Lung microvascular endothelial cell (primary cell): ENCODE data around the gene F2RL3. TPM values are rescaled to one million over a fixed set of nuclear protein-coding genes. Genes with fewer than 3 reads are reported as not detected.
"Not testable (repeated sequence)": the region's sequence is repeated elsewhere in the genome, so short reads cannot be mapped to it uniquely, and the experiment has no call there.

Experiments
- DNase-seq, 2 donors: peaks; one replicate each; pipeline versions ENCODE4 v3.0.0 to v3.0.0-alpha.2; 2010; ENCODE audit warnings: low read depth in 2 of 2
- total RNA-seq: library from RNA; depleted of rRNA; stranded (reverse); fragments of >200 nt; gene quantifications from 2 replicates; pipeline ENCODE4 v1.2.1, GENCODE V29; 2014

F2RL3 gene
- total RNA-seq, 1 donor from 2014 or later, result 30.6 TPM

DNA sequence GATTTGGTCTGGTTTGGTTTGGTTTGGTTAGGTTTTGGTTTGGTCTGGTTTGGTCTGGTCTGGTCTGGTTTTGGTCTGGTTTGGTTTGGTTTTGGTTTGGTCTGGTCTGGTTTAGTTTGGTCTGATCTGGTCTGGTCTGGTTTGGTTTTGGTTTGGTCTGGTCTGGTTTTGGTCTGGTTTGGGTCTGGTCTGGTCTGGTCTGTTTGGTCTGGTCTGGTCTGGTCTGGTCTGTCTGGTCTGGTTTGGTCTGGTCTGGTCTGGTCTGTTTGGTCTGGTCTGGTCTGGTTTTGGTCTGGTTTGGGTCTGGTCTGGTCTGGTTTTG, 13.9 kb upstream of the F2RL3 start:
- not testable (repeated sequence) for DNase-seq

- DNase-seq, result peak in 1 of 2 donors; percentile 49
Observed at GRCh38 chr19:16875584-16876555, 12.9 kb upstream of the F2RL3 start.

GRCh38 chr19:16876904-16877361, 11.9 kb upstream of the F2RL3 start:
- DNase-seq, result peak; percentile 82 to 90

GRCh38 chr19:16877581-16877980, 11.2 kb upstream of the F2RL3 start:
- no peak for DNase-seq

DNA sequence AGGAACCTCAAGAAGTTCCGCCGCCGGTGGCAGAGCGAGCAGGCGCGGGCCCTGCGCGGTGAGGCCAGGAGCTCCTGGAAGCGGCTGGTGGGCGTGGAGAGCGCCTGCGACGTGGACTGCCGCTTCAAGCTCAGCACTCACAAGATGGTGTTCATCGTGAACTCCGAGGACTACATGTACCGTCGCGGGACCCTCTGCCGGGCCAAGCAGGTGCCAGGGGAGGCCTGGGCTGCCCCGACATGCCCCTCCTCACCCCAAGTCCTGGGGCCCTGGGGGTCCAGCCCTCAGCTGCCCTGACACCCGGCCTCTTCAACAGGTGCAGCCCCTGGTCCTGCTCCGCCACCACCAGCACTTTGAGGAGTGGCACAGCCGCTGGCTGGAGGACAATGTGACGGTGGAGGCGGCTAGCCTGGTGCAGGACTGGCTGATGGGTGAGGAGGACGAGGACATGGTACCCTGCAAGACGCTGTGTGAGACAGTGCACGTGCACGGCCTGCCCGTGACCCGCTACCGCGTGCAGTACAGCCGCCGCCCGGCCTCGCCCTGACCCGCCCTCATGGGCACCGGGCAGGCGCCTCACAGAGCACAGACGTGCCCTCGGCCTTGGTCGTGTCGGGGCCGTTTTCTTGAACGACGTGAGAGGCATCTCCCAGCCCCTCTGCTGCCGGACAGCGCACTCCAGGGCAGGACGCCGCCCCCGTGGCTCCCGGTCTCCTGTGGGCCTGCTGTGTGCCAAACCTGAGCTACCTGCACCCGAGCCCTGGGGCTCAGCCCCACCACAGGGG, 10.4 kb upstream of the F2RL3 start:
- DNase-seq, result no peak

- DNase-seq, result no peak
Observed at GRCh38 chr19:16880884-16881554, 7.8 kb upstream of the F2RL3 start.

DNA sequence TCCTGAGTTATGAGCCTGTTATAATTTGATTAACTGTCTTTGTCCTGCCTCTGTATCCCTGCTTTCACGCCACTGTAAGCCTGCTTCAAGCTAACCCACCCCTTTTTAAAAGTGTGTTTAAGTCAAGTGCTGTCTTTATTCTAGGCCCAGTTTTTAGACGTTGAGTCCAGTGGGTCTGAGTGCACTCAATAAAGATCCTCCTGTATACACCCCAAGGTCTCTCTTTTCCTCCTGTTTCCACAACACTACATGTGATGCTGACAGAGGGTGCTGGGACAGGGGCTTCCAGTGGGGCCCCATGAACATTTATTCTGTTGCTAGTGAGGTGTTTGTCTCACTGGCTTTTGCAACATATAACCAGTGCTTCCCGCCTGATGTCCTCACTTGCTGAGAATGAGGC, 6.7 kb upstream of the F2RL3 start:
- DNase-seq, result no peak

GRCh38 chr19:16883522-16883921, 5.3 kb upstream of the F2RL3 start:
- no peak for DNase-seq

- no peak for DNase-seq
Observed at GRCh38 chr19:16885166-16885565, 3.6 kb upstream of the F2RL3 start.

DNA sequence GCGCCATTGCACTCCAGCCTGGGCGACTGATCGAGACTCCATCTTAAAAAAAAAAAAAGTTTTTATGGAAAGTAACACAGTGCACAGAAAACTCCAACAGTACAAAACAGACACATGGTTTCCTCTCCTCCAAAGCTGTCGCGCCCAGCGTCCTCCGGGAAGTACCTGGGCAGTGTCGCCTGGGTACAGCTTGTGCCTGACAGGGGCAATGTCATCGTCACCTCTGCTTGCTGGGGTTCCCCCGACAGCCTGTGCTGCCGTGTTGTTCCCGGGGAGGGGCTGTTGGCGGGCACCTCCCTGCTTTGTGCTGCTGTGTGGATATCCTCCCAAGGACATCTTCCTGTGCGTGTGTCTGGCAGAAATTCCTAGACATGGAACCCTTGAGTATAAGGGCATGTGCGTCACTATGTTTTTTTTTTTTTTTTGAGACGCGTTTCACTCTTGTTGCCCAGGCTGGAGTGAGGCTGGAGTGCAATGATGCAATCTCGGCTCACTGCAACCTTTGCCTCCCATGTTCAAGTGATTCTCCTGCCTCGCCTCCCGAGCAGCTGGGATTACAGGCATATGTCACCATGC, 2.4 kb upstream of the F2RL3 start:
- DNase-seq, result peak; percentile 58 to 95

DNA sequence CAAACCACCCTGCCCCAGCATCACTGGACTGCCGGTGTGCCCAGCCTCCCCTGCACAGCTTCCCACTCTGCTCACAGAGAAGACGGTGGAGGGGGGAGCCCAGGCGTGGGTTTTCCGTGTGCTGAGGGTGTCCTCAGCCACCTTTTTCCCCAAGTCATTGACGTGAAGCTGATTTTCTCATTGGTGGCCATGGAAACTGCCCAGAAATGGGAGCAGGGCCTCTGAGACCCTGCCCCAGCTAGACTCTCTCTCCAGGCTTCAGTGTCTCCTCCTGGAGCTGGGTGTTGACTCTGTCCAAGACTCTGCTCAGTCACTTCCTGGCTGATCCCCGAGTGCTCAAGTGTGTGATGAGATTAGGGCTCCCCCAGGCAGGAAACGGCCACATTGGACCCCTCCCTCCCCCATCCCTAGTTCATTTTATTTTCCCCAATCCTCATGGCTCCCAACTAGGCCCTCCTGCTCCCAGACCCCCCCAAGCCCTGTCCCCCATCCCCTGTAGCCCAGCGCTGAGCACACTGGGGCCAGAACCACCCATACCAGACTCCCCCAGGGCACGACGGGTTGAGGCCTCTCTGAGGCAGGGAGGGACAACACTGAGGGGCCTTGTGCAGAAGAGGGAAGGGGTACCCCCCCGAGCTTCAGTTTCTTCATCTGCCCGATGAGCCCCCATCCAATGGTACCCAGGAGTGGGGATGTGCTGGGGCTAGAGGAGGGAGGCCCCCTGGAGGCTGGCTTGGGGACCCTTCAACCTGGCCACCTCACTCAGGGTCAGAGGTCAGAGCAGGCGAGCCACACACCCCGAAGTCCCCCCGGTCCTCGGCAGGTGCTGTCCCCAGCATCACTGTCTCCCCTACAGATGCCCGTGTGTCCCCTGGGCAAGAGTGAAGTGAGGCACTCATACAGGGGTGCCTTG, 1.2 kb upstream of the F2RL3 start:
- peak in 1 of 2 donors; percentile 52 for DNase-seq

DNA sequence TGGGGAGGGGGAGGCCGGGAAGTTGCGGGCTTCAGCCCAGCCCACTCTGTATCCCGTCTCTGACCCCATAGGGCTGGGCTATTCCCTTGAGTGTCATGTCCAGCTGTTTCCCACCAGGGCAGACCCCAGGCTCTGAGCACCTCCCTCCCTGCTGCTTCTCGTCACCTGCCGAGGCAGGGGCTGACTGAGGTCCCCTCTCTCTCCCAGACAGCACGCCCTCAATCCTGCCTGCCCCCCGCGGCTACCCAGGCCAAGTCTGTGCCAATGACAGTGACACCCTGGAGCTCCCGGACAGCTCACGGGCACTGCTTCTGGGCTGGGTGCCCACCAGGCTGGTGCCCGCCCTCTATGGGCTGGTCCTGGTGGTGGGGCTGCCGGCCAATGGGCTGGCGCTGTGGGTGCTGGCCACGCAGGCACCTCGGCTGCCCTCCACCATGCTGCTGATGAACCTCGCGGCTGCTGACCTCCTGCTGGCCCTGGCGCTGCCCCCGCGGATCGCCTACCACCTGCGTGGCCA, 625 bp downstream of the F2RL3 start:
- peak in 1 of 2 donors; percentile 44 for DNase-seq

GRCh38 chr19:16889883-16890460, 1.2 kb downstream of the F2RL3 start:
- DNase-seq, result peak in 1 of 2 donors; percentile 74

- no peak for DNase-seq
Observed at GRCh38 chr19:16890461-16891184, 1.8 kb downstream of the F2RL3 start.

GRCh38 chr19:16891696-16892382, 3.0 kb downstream of the F2RL3 start:
- no peak for DNase-seq

DNA sequence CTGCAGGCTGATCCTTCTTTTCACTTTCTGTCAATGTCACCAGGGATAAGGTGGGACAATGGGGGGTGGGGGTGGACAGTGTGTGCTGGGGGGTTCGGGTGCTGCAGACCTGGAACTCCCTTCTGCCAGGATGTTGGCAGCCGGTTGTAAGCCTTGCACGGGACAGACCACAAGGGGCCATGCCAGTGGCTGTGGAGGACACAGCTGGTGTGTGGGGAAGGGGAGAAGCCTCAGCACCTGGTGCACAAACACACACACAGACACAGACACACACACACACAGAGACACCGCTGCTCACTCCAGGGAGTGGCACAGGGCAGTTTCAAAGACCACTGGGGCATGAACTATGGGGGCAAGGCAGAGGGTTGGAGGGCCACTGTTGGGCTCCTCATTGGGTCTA, 3.6 kb downstream of the F2RL3 start:
- DNase-seq, result no peak

- DNase-seq, result no peak
Observed at GRCh38 chr19:16892868-16893685, 4.3 kb downstream of the F2RL3 start.

- peak in 1 of 2 donors; percentile 72 for DNase-seq
Observed at GRCh38 chr19:16893686-16893989, 4.8 kb downstream of the F2RL3 start.
